Measurements from ENCODE around the gene HSF5. TPM values are rescaled to one million over a fixed set of nuclear protein-coding genes. Genes with fewer than 3 reads are reported as not detected.

The HSF5 gene
- total RNA-seq, 4 donors from 2014 or later = not detected

GRCh38 chr17:58516644-58517377 is 28.6 kb upstream of the HSF5 start:
- intact Hi-C loops (cut with DNase I; ENCODE audit: low total_unique reads) = loop anchor here (1.0 to 5.0 kb wide), 2 partner anchors 165 to 640 kb away; partner anchors contain the start of genes PRR11, SKA2 and SUPT4H1
- Histone ChIP-seq H3K27me3 (no peaks in the 10 kb centered on the region), H3K27ac (peak overlapping the region; percentile 91 to 95 (median 93)), H3K4me1 (peaks cover 30 to 37% of the 10 kb centered on the region in 2 donors), H3K4me3 (peak overlapping the region; percentile 64 to 84 (median 78)), H3K9me3 (no peaks in the 10 kb centered on the region), H3K36me3 (peaks cover 0 to 10% of the 10 kb centered on the region in 2 donors)
- TF ChIP-seq, protein P1, sequence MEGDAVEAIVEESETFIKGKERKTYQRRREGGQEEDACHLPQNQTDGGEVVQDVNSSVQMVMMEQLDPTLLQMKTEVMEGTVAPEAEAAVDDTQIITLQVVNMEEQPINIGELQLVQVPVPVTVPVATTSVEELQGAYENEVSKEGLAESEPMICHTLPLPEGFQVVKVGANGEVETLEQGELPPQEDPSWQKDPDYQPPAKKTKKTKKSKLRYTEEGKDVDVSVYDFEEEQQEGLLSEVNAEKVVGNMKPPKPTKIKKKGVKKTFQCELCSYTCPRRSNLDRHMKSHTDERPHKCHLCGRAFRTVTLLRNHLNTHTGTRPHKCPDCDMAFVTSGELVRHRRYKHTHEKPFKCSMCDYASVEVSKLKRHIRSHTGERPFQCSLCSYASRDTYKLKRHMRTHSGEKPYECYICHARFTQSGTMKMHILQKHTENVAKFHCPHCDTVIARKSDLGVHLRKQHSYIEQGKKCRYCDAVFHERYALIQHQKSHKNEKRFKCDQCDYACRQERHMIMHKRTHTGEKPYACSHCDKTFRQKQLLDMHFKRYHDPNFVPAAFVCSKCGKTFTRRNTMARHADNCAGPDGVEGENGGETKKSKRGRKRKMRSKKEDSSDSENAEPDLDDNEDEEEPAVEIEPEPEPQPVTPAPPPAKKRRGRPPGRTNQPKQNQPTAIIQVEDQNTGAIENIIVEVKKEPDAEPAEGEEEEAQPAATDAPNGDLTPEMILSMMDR (IDR thresholded peaks at IDR 0.05 in 4 of 5, conservative IDR thresholded peaks at IDR 0.05 in 1 of 5) = no peak
- DNase-seq (no peak), ATAC-seq (no peak)
- in situ Hi-C loops (cut with MboI; ENCODE audit: low sequenced_read_pairs in 4 of 4) = loop anchor here (10.0 to 25.0 kb wide), 3 partner anchors 145 to 495 kb away; no protein-coding TSS in a partner anchor

GRCh38 chr17:58515286-58515685 is 27.1 kb upstream of the HSF5 start:
- Histone ChIP-seq H3K9me3 (no peaks in the 10 kb centered on the region), H3K4me3 (no peak overlapping the region), H3K36me3 (peaks cover 0 to 25% of the 10 kb centered on the region in 2 donors), H3K4me1 (peaks cover 30 to 32% of the 10 kb centered on the region in 2 donors), H3K27ac (peak overlapping the region; percentile 77 to 84 (median 80)), H3K27me3 (no peaks in the 10 kb centered on the region)
- in situ Hi-C loops (cut with MboI; ENCODE audit: low sequenced_read_pairs in 4 of 4) = loop anchor here (10.0 to 25.0 kb wide), 3 partner anchors 147 to 497 kb away; no protein-coding TSS in a partner anchor
- no peak for ATAC-seq
- intact Hi-C loops (cut with DNase I; ENCODE audit: low total_unique reads) = loop anchor here (5.0 kb wide), 1 partner anchor 642 kb away; the partner anchor contains the start of genes PRR11 and SKA2
- DNase-seq = no peak
- TF ChIP-seq, protein P1 (IDR thresholded peaks at IDR 0.05 in 4 of 5, conservative IDR thresholded peaks at IDR 0.05 in 1 of 5) = no peak
- no peak for TF ChIP-seq POLR2A (IDR thresholded peaks at IDR 0.05)

DNA sequence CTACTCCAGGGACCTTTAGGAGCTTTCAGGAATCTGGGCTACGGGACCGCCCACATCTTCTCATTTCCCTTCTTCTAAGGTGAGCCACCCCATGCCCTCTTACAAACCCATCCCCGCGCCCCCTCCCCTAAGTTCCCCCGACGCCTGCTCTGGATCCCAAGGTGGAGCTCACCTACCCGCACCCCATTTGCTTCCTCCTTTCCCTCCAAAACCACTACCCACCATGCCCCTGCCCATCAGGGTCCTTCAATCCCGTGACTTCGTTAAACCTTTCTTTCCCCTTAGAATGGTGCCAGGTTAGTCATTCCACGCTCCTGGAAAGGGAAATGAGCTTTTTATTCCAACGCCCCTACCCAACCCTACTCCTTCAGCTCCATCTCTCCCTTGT is 26.6 kb upstream of the HSF5 start:
- in situ Hi-C loops (cut with MboI; ENCODE audit: low sequenced_read_pairs in 4 of 4) = loop anchor here (10.0 to 25.0 kb wide), 3 partner anchors 148 to 498 kb away; no protein-coding TSS in a partner anchor

GRCh38 chr17:58513965-58514769 is 26.0 kb upstream of the HSF5 start, which contains the start of gene MTMR4:
TSS of gene MTMR4 (minus strand) at chr17:58514638. CDS start at chr17:58514407, 231 bp downstream.
- DNase-seq (peak; percentile 53 to 72), ATAC-seq (no peak)
- TF ChIP-seq, protein P1 (IDR thresholded peaks at IDR 0.05 in 4 of 5, conservative IDR thresholded peaks at IDR 0.05 in 1 of 5) = no peak
- peak; percentile 26 to 45 for TF ChIP-seq POLR2A (IDR thresholded peaks at IDR 0.05)
- H3K27me3 ChIP-seq = no peaks in the 10 kb centered on the region
- in situ Hi-C loops (cut with MboI; ENCODE audit: low sequenced_read_pairs in 4 of 4) = loop anchor here (10.0 to 25.0 kb wide), 3 partner anchors 148 to 498 kb away; no protein-coding TSS in a partner anchor
- H3K27ac ChIP-seq = peak within 1 kb of the TSS; percentile 77 to 84 (median 80)
- intact Hi-C loops (cut with DNase I; ENCODE audit: low total_unique reads) = no loop called here
- H3K4me3 ChIP-seq = peak within 1 kb of the TSS; percentile 50 to 74 (median 62)
- H3K4me1 ChIP-seq = peaks cover 25 to 28% of the 10 kb centered on the region in 2 donors
- peaks cover 0 to 36% of the 10 kb centered on the region in 2 donors for H3K36me3 ChIP-seq
- H3K9me3 ChIP-seq = no peaks in the 10 kb centered on the region

More for the DNA sequence above, 26.6 kb upstream of the HSF5 start:
- DNase-seq (no peak), ATAC-seq (no peak)
- H3K9me3 ChIP-seq = no peaks in the 10 kb centered on the region
- peaks cover 0 to 30% of the 10 kb centered on the region in 2 donors for H3K36me3 ChIP-seq
- intact Hi-C loops (cut with DNase I; ENCODE audit: low total_unique reads) = loop anchor here (5.0 kb wide), 1 partner anchor 643 kb away; the partner anchor contains the start of genes PRR11 and SKA2
- peak overlapping the region; percentile 50 to 74 (median 62) for H3K4me3 ChIP-seq
- peak overlapping the region; percentile 77 to 84 (median 80) for H3K27ac ChIP-seq
- no peaks in the 10 kb centered on the region for H3K27me3 ChIP-seq
- TF ChIP-seq, protein P1 (IDR thresholded peaks at IDR 0.05 in 4 of 5, conservative IDR thresholded peaks at IDR 0.05 in 1 of 5) = no peak
- no peak for TF ChIP-seq POLR2A (IDR thresholded peaks at IDR 0.05)
- H3K4me1 ChIP-seq = peaks cover 27 to 30% of the 10 kb centered on the region in 2 donors
